ENCODE measurements around the gene CASKIN1. TPM values are rescaled to one million over a fixed set of nuclear protein-coding genes. Genes with fewer than 3 reads are reported as not detected.

Gene CASKIN1
- total and polyA plus RNA-seq, 4 donors, result under 0.01 to 0.17 (median 0.09) TPM; not detected in 1

- H3K4me1 ChIP-seq (ENCODE audit: control insufficient read depth in 4 of 4, insufficient read depth in 4 of 4, low read length in 3 of 4), result no peaks in the 10 kb centered on the region
- no peak overlapping the region for H3K27ac ChIP-seq (ENCODE audit: low read depth in 1 of 2, low read length in 2 of 2)
- H3K9ac ChIP-seq (ENCODE audit: low read depth in 1 of 2, low read length in 2 of 2), result no peak overlapping the region
- no peaks in the 10 kb centered on the region for H3K9me3 ChIP-seq (ENCODE audit: control insufficient read depth in 4 of 4, low read length in 3 of 4)
- H3K36me3 ChIP-seq (ENCODE audit: control insufficient read depth in 4 of 4, insufficient read depth in 3 of 4, low read depth in 1 of 4, low read length in 3 of 4), result peaks cover 12 to 64% (median 33%) of the 10 kb centered on the region in 4 donors
- H3K4me3 ChIP-seq (ENCODE audit: low read depth in 1 of 3, low read length in 3 of 3), result no peak overlapping the region
- WGBS, result 95% methylated on average over 4 of the region's 4 CpGs
- H3K27me3 ChIP-seq (ENCODE audit: control insufficient read depth in 4 of 4, insufficient read depth in 4 of 4, low read length in 3 of 4), result no peaks in the 10 kb centered on the region
- no peak for DNase-seq (ENCODE audit: low spot score)
- no peak for TF ChIP-seq REST (IDR thresholded peaks at IDR 0.05)
- TF ChIP-seq FOXA2 (IDR thresholded peaks at IDR 0.05), result no peak
- no peak for TF ChIP-seq CTCF (IDR thresholded peaks at IDR 0.05; ENCODE audit: low read depth, low read length, missing input control)
- no peak for TF ChIP-seq HNF4G (IDR thresholded peaks at IDR 0.05)
- TF ChIP-seq SP1 (IDR thresholded peaks at IDR 0.05), result no peak
Observed at GRCh38 chr16:2173916-2174315, 22.5 kb downstream of the CASKIN1 start.

- TF ChIP-seq ATF3 (IDR thresholded peaks at IDR 0.05) (no peak), TAF1 (conservative IDR thresholded peaks at IDR 0.05) (no peak), ZBTB33 (IDR thresholded peaks at IDR 0.05) (no peak), FOXA2 (IDR thresholded peaks at IDR 0.05) (no peak), YY1 (IDR thresholded peaks at IDR 0.05) (no peak), JUND (IDR thresholded peaks at IDR 0.05) (no peak), EGR1 (IDR thresholded peaks at IDR 0.05; ENCODE audit: low read depth in 2 of 2) (no peak), FOXA1 (IDR thresholded peaks at IDR 0.05) (no peak), CTCF (IDR thresholded peaks at IDR 0.05; ENCODE audit: low read depth, low read length, missing input control) (no peak)
- Histone ChIP-seq H3K9me3 (ENCODE audit: control insufficient read depth in 4 of 4, low read length in 3 of 4) (no peaks in the 10 kb centered on the region), H3K9ac (ENCODE audit: low read depth in 1 of 2, low read length in 2 of 2) (no peak overlapping the region), H3K27ac (ENCODE audit: low read depth in 1 of 2, low read length in 2 of 2) (no peak overlapping the region), H3K27me3 (ENCODE audit: control insufficient read depth in 4 of 4, insufficient read depth in 4 of 4, low read length in 3 of 4) (no peaks in the 10 kb centered on the region), H3K36me3 (ENCODE audit: control insufficient read depth in 4 of 4, insufficient read depth in 3 of 4, low read depth in 1 of 4, low read length in 3 of 4) (peaks cover 15 to 64% (median 33%) of the 10 kb centered on the region in 4 donors), H3K4me3 (ENCODE audit: low read depth in 1 of 3, low read length in 3 of 3) (no peak overlapping the region), H3K4me1 (ENCODE audit: control insufficient read depth in 4 of 4, insufficient read depth in 4 of 4, low read length in 3 of 4) (no peaks in the 10 kb centered on the region)
- 98% methylated on average over 14 of the region's 14 CpGs for WGBS
- DNase-seq (ENCODE audit: low spot score), result no peak
Observed at GRCh38 chr16:2173366-2173765, 23.0 kb downstream of the CASKIN1 start.
